K562 (cell line): ENCODE results near the gene ANXA9. TPM values are rescaled to one million over a fixed set of nuclear protein-coding genes. Genes with fewer than 3 reads are reported as not detected.

ENCODE experiments used
- CREBBP ChIP-seq: IDR thresholded peaks from one replicate; pipeline ENCODE4 v1.6.1; 2012; ENCODE audit warnings: low read depth, mild to moderate bottlenecking, control low read depth, inconsistent platforms, low read length
- GATAD2A ChIP-seq: fragments of 450-650 bp; IDR thresholded peaks from 2 replicates; pipeline ENCODE4 v1.6.1; 2017
- GTF2E2 ChIP-seq: fragments of 200-800 bp; sonication (Bioruptor generic); IDR thresholded peaks from 2 replicates; pipeline ENCODE4 v1.6.1; 2016; ENCODE audit warnings: missing genetic modification characterization, missing compliant biosample characterization
- HDAC8 ChIP-seq: fragments of 450-650 bp; IDR thresholded peaks from 2 replicates; pipeline ENCODE4 v1.6.1; 2016; ENCODE audit warnings: mild to moderate bottlenecking, missing genetic modification characterization, moderate library complexity, missing compliant biosample characterization
- KHSRP ChIP-seq: fragments of 450-650 bp; IDR thresholded peaks from 2 replicates; pipeline ENCODE4 v1.6.1; 2017
- MCM3 ChIP-seq: fragments of 450-650 bp; IDR thresholded peaks from 2 replicates; pipeline ENCODE4 v1.6.1; 2016
- NBN ChIP-seq: fragments of 450-650 bp; IDR thresholded peaks from 2 replicates; pipeline ENCODE4 v1.6.1; 2016; ENCODE audit warnings: low read depth, mild to moderate bottlenecking
- RCOR1 ChIP-seq, 2 experiments: IDR thresholded peaks; 2 replicates each; pipeline ENCODE4 v1.6.1; 2012; ENCODE audit warnings: low read depth in 2 of 2, low read length in 2 of 2, borderline replicate concordance in 1 of 2, improper control_type of control experiment in 1 of 2
- RNF2 ChIP-seq: sonication (generic); IDR thresholded peaks from 2 replicates; pipeline ENCODE4 v1.6.1; 2016
- SNRNP70 ChIP-seq: fragments of 200-400 bp; formaldehyde crosslinking; optimal IDR thresholded peaks from 2 replicates; pipeline ENCODE3; 2017; ENCODE audit warnings: low read depth, low read length
- TAF7 ChIP-seq: fragments of 450-650 bp; IDR thresholded peaks from 2 replicates; pipeline ENCODE4 v1.6.1; 2016; ENCODE audit warnings: missing genetic modification characterization, missing compliant biosample characterization
- ZNF232 ChIP-seq: sonication (generic); formaldehyde crosslinking; IDR thresholded peaks from 2 replicates; pipeline ENCODE4 v1.8.0; 2022; ENCODE audit warnings: mild to moderate bottlenecking, missing genetic modification reagents
- ZNF644 ChIP-seq: fragments of 200-800 bp; sonication (Bioruptor generic); IDR thresholded peaks from 2 replicates; pipeline ENCODE4 v1.6.1; 2016; ENCODE audit warnings: low read depth, missing genetic modification characterization, missing compliant biosample characterization
- ZSCAN32 ChIP-seq: fragments of 450-650 bp; formaldehyde crosslinking; IDR thresholded peaks from 2 replicates; pipeline ENCODE4 v1.4.0; 2020; ENCODE audit warnings: mild to moderate bottlenecking, moderate library complexity
- ZZZ3 ChIP-seq: fragments of 450-650 bp; IDR thresholded peaks from 2 replicates; pipeline ENCODE4 v1.6.1; 2016; ENCODE audit warnings: antibody characterized with exemption, mild to moderate bottlenecking, moderate library complexity
- polyA plus RNA-seq, 8 experiments: library from polyadenylated mRNA; depleted of rRNA in 4 of 8; stranded (reverse) in 5 of 8; unstranded in 3 of 8; fragments of >200 nt; fragmentation: Nextera tagmentation in 2 of 8; fragmentation: Illumina TruSeq in 1 of 8; extraction: Ambion mirVana in 2 of 8; extraction: Trizol in 1 of 8; gene quantifications; 2 replicates each; pipeline versions ENCODE4 v1.2.1 to v1.2.3, GENCODE V29; 2011 to 2014; ENCODE audit warnings: inconsistent platforms in 1 of 8, missing spikeins in 1 of 8
- total RNA-seq, 7 experiments: library from RNA; depleted of rRNA in 6 of 7; stranded (reverse); fragments of >200 nt in 6 of 7; fragmentation: Illumina TruSeq in 2 of 7; extraction: Trizol in 2 of 7; gene quantifications; 2 replicates each; pipeline versions ENCODE4 v1.2.1 to v1.2.3, GENCODE V29; 2011 to 2021; ENCODE audit warnings: low replicate concordance in 1 of 7
- TF ChIP-seq, protein P1 (sequence below): fragments of 250-450 bp; sonication (Bioruptor Pico); IDR thresholded peaks from 2 replicates; pipeline ENCODE4 v1.5.0; 2021; ENCODE audit warnings: mild to moderate bottlenecking, borderline replicate concordance
- TF ChIP-seq, protein P2 (sequence below): sonication (generic); formaldehyde crosslinking; IDR thresholded peaks from 2 replicates; pipeline ENCODE4 v1.9.0; 2022; ENCODE audit warnings: mild to moderate bottlenecking, missing genetic modification reagents
- TF ChIP-seq, protein P3 (sequence below): sonication (generic); formaldehyde crosslinking; IDR thresholded peaks from 2 replicates; pipeline ENCODE4 v1.8.0; 2022; ENCODE audit warnings: mild to moderate bottlenecking, low read depth, missing genetic modification reagents
- TF ChIP-seq, protein P4 (sequence below): fragments of 450-650 bp; formaldehyde crosslinking; IDR thresholded peaks from 2 replicates; pipeline ENCODE4 v1.4.0; 2022; ENCODE audit warnings: missing genetic modification characterization
- TF ChIP-seq, protein P5 (sequence below): fragments of 450-650 bp; formaldehyde crosslinking; IDR thresholded peaks from 2 replicates; pipeline ENCODE4 v1.4.0; 2022; ENCODE audit warnings: mild to moderate bottlenecking, moderate library complexity

Gene ANXA9
- total and polyA plus RNA-seq, 9 of the 15 experiments (the other 6 are each of a cell fraction or from before 2014, with no cell fraction given), result 0.24 to 1.6 (median 0.57) TPM

DNA sequence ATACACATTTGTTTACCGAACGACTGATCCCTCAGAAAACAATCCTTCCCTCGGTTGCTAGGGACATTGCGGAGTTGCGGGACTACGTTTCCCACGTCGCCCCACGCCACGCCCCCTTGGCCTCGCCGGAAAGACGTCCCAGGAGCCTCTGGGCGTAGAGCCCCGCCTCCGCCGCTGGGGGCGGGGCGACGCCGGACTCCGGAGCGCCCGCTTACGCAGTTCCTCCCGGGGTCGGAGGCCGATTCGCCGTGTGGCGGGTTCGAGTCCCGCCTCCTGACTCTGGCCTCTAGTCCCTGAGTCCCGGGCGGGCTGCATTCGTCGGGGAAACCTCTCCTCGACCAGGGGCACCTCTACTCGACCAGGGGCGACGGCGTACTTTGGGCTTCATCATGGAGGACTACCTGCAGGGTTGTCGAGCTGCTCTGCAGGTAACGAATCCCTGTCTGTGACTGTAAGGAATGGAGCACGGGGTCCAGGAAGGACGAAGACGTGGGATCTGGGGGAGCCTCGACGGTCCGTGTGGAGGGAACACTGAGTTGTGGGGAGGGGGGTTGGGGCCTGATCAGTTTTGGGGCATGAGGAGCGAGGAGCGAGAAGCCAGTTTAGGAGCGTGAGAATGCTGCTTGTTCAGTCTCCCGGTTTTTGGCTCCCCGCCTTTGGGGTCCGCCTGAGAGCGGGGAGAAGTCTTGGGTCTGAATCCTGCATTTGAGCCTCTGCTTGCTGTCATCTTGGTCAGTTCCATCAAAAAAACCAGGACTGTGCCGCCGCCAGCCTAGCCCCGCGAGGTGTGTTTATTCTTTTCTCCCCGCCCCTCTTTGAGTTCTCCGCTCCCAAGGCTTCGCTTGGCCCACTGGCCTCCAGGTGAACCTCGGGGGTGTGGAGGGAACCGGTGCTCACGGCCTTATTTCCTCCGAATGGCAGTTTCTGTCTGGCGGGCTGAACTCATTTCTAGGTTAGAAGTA lies 26.4 kb downstream of the ANXA9 start, which contains the start of gene PRUNE1 (continued):
- TF ChIP-seq, protein P1, sequence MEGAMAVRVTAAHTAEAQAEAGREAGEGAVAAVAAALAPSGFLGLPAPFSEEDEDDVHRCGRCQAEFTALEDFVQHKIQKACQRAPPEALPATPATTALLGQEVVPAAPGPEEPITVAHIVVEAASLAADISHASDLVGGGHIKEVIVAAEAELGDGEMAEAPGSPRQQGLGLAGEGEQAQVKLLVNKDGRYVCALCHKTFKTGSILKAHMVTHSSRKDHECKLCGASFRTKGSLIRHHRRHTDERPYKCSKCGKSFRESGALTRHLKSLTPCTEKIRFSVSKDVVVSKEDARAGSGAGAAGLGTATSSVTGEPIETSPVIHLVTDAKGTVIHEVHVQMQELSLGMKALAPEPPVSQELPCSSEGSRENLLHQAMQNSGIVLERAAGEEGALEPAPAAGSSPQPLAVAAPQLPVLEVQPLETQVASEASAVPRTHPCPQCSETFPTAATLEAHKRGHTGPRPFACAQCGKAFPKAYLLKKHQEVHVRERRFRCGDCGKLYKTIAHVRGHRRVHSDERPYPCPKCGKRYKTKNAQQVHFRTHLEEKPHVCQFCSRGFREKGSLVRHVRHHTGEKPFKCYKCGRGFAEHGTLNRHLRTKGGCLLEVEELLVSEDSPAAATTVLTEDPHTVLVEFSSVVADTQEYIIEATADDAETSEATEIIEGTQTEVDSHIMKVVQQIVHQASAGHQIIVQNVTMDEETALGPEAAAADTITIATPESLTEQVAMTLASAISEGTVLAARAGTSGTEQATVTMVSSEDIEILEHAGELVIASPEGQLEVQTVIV (CRISPR knock-in tag), result no peak
- TF ChIP-seq RCOR1 (IDR thresholded peaks at IDR 0.05; ENCODE audit: borderline replicate concordance in 1 of 2, low read depth in 2 of 2, low read length in 2 of 2) (peak in 1 of 2 experiments; percentile 3; a peak in 1 of 4 replicates), TAF7 (tag) (no peak; the same call in 1 of the 2 replicates), CREBBP (no peak), RNF2 (no peak), GATAD2A (no peak), ZZZ3 (no peak), SNRNP70 (no peak), NBN (no peak; the same call in 1 of the 2 replicates), GTF2E2 (no peak), ZNF232 (CRISPR knock-in tag) (no peak), ZNF644 (tag) (no peak), HDAC8 (tag) (no peak), KHSRP (no peak), MCM3 (no peak), ZSCAN32 (CRISPR knock-in tag) (no peak)
- TF ChIP-seq, protein P2, sequence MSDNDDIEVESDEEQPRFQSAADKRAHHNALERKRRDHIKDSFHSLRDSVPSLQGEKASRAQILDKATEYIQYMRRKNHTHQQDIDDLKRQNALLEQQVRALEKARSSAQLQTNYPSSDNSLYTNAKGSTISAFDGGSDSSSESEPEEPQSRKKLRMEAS, result peak; percentile 36
- TF ChIP-seq, protein P3, sequence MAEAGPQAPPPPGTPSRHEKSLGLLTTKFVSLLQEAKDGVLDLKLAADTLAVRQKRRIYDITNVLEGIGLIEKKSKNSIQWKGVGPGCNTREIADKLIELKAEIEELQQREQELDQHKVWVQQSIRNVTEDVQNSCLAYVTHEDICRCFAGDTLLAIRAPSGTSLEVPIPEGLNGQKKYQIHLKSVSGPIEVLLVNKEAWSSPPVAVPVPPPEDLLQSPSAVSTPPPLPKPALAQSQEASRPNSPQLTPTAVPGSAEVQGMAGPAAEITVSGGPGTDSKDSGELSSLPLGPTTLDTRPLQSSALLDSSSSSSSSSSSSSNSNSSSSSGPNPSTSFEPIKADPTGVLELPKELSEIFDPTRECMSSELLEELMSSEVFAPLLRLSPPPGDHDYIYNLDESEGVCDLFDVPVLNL (CRISPR knock-in tag), result no peak
- TF ChIP-seq, protein P4, sequence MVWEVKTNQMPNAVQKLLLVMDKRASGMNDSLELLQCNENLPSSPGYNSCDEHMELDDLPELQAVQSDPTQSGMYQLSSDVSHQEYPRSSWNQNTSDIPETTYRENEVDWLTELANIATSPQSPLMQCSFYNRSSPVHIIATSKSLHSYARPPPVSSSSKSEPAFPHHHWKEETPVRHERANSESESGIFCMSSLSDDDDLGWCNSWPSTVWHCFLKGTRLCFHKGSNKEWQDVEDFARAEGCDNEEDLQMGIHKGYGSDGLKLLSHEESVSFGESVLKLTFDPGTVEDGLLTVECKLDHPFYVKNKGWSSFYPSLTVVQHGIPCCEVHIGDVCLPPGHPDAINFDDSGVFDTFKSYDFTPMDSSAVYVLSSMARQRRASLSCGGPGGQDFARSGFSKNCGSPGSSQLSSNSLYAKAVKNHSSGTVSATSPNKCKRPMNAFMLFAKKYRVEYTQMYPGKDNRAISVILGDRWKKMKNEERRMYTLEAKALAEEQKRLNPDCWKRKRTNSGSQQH (CRISPR knock-in tag), result no peak
- TF ChIP-seq, protein P5, sequence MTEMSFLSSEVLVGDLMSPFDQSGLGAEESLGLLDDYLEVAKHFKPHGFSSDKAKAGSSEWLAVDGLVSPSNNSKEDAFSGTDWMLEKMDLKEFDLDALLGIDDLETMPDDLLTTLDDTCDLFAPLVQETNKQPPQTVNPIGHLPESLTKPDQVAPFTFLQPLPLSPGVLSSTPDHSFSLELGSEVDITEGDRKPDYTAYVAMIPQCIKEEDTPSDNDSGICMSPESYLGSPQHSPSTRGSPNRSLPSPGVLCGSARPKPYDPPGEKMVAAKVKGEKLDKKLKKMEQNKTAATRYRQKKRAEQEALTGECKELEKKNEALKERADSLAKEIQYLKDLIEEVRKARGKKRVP (CRISPR knock-in tag), result no peak
